Activated CD8-positive, alpha-beta memory T cell treated with anti-CD3 and anti-CD28 coated beads, Interleukin-2, amount 50 U/mL, for 1 hour (primary cell): ENCODE data around the gene YJEFN3.
A peak's percentile ranks its signal among the peaks of the same experiment; 100 is the strongest.

Experiments used
- DNase-seq: peaks from one replicate; pipeline ENCODE4 v3.0.0-alpha.2; 2020; ENCODE audit errors: extremely low read depth

Gene YJEFN3

DNA sequence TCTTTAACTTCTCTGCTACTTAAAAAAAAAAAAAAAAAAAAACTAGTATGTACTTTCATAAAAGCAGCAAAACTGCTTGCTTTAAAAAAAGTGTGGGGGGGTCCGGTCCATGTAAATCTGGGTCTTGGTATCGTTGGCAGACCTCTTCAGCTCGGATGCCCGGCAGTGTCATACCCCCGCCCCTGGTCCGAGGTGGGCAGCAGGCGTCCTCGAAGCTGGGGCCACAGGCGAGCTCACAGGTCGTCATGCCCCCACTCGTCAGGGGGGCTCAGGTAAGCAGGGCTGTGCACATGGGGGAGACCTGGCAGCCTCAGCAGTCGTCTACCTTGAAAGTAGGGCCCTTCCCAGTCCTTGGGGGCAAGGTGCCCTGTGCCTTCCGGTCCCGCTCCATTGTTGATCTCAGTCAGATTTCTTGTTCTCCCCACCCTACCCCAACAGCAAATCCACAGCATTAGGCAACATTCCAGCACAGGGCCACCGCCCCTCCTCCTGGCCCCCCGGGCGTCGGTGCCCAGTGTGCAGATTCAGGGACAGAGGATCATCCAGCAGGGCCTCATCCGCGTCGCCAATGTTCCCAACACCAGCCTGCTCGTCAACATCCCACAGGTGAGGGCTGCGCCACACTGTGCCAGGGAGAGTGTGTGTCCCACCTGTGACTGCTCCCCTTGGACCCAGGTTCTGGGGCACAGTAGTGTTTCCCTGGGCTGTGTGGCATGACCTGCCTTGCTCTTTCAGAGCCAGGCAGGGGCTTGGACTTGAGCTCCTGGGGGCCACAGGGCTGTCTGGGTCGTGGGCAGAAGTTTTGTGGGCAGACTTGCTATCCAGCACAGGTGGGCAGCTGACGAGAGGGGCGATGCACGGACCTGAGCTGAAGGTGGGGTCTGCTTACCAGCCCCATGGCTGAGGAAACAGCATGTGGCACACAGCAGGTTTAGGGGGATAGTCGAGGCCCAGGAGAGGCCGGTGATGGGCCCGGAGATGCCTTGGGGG is 32.8 kb upstream of the YJEFN3 start:
- no peak for DNase-seq

DNA sequence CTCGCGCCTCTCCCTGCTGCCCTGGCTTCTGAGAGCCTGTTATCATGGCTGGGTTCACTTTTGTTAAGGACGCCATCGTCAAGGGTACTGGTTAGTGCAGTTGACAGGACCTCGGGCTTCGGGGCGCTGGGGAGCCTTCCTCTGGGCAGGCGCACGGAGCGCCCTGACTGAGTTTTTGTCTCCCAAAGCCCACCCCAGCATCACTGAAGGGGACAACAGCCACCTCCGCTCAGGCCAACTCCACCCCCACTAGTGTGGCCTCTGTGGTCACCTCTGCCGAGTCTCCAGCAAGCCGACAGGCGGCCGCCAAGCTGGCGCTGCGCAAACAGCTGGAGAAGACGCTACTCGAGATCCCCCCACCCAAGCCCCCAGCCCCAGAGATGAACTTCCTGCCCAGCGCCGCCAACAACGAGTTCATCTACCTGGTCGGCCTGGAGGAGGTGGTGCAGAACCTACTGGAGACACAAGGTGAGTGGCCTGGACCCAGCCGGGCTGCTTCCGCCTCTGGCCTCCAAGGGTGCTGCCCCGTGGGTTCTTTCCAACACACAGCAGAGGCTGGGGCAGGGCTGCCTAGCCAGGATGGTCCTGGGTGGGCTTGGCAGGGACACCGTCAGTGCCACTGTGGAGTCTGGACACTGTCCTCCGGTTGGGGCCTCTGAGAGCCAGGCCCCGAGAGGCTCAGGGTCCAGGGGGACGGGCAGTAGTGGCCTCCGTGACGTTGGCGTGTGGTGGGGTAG is 30.3 kb upstream of the YJEFN3 start:
- no peak for DNase-seq

DNA sequence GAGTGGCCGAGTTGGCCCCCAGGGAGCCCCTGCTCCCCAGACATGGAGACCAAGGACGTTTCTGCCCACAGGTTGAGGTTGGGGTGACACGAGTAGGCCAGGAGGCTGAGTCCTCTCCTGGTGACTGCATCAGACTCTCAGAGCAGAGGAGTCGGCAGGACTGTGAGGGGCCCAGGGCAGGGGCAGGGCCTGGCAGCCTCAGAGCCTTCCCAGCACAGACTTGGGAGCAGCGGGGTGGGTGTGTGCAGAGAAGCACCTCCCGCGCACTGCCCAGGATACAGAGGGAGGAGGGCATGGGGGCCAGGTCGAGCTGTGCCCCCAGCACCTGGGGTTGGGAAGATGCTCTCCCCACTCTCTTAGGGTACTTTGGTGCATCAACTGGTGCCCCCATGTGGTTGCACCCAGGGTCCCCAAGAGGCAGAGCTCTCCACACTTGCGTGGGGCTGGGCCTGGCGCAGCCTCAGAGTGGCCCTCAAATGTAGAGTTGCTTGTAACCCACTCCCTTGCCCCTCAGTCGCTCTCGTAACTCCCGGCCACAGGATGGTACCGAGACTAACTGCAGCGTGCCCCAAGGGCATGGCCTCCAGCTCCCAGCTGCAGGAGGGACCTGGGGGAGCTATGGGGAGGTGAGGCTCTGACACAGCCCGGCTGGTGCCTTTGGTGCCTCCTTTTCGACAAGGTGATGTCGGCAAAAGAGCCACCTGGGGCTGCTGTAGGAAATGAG is 29.3 kb upstream of the YJEFN3 start:
- DNase-seq: no peak

DNA sequence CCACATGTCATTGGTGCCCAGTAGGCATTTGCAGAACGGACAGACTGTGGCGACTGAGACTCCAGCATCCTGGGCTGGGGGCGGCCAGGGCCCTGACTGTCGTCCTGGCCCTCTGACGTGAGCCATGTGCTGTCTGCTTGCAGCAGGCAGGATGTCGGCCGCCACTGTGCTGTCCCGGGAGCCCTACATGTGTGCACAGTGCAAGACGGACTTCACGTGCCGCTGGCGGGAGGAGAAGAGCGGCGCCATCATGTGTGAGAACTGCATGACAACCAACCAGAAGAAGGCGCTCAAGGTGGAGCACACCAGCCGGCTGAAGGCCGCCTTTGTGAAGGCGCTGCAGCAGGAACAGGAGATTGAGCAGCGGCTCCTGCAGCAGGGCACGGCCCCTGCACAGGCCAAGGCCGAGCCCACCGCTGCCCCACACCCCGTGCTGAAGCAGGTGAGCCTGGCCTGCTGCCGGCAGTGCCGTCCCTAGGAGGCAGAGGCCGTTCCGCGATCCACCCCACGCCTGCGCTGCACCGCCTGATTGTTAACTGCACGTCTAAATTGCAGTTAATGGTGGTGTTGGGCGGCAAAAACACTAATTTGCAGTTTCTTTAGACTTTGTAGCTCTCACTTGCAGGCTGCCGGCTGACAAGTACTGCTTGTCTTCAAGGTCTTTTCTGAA is 27.6 kb upstream of the YJEFN3 start:
- DNase-seq: no peak

- DNase-seq: no peak
Observed at GRCh38 chr19:19501798-19502197, 26.9 kb upstream of the YJEFN3 start.

- no peak for DNase-seq
Observed at GRCh38 chr19:19502281-19502680, 26.4 kb upstream of the YJEFN3 start.

DNA sequence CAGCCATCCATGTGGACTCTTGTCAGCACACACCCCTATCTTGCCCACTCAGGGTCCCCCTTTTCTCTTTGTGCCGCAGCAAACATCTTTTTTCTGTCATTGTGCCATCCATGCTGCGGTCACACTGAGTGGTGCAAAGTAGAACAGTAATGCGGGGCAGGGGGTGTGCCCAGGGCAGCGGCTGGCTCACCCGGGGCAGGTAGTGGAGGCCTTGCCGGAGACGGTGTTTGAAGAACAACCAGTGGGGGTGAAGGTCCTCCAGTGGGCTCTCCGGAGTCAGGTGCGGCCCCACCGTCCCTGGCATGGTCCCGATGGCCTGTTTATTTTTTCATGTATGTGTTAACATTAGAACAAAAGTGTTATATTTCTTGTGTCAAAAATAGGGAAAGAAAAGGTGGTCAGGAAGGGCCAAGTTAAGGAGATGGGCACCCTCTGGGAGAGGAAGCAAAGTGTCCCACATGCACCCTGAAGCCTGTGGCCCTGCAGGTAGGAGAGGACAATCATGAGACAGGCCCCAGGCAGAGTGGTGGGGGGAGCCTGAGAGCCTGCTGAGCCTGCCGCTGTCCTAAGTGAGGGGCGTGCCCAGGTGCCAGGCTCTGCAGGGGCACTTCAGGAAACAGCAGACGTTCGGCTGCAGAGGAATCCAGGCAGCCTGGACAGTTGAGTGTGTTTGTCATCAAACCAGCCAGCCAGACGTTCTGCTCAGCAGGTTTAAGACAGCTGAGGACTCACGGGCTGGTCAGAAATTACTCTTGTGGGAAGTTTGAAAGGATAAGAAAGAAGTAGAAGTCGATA is 25.7 kb upstream of the YJEFN3 start:
- DNase-seq: no peak

- DNase-seq: no peak
Observed at GRCh38 chr19:19504754-19505668, 23.7 kb upstream of the YJEFN3 start.

GRCh38 chr19:19505669-19506326 is 22.9 kb upstream of the YJEFN3 start:
- DNase-seq: no peak

- DNase-seq: no peak
Observed at GRCh38 chr19:19506592-19506991, 22.1 kb upstream of the YJEFN3 start.

DNA sequence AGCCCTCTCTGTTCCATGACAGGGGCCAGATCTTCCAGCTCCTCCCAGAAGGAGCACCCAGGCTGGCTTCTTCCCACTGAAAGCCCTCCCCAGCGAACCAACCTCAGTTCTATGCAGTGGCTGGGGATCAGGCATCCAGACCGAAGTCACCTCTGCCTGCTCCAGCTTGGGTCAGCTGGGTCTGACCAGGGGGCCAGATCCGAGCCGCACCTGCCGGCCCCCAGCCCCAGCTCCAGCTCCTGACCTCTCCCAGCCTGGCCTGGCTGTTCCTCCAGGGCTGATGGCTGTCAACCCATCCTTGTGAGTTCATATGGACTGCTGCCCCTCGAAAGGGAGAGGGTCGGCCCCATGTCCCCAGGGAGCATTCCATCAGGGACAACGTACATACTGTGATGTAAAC is 21.4 kb upstream of the YJEFN3 start:
- DNase-seq: no peak

GRCh38 chr19:19508217-19508616 is 20.5 kb upstream of the YJEFN3 start:
- DNase-seq: no peak

DNA sequence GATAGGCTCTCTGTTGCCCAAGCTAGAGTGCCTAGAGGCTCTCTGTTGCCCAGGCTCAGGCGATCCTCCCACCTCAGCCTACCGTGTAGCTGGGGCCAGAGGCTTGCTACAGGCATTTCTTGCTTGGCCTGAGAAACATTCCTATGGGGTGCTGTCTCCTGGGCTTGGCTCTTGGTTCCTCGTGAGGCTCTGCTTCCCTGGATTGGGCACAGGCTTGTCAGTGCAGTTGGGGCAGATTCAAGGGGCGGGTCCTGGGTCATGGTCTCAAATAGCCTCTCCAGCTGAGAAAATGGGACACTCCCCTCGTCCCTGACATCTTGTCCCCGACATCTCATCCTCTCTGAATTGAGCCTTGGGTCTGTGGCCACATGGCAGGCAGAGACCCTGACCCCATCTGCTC is 18.3 kb upstream of the YJEFN3 start:
- no peak for DNase-seq

GRCh38 chr19:19513682-19514081 is 15.0 kb upstream of the YJEFN3 start:
- no peak for DNase-seq

DNA sequence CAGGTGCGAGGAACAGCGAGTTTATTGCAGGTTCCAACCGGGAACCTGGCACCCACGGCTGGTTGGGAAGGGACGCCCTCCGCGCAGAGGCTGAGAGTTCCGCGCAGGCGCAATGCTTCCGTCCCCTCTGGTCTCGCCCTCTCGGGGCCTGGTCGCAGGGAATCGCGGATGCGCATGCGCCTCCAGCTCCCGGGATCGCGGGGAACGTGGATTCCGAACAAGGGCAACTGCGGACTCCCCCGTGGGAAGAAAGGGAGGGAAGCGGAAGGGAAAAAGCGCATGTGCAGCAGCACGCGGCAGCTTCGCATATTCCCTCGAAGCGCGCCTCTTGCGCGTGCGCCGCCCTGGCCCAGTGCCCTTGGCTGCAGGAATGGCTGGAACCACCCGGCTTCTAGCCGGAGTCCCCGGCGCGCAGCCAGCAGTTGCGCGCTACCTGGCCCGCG is 14.5 kb upstream of the YJEFN3 start:
- no peak for DNase-seq

GRCh38 chr19:19514881-19515641 is 13.7 kb upstream of the YJEFN3 start, which contains the start of gene TSSK6:
Gene TSSK6 (minus strand): TSS chr19:19515548. CDS start chr19:19515427, 121 bp downstream.
- DNase-seq: no peak

- DNase-seq: peak; percentile 69
Observed at GRCh38 chr19:19515642-19516519, 12.8 kb upstream of the YJEFN3 start, which contains the start of gene NDUFA13. Gene NDUFA13 (plus strand): TSS chr19:19516225. CDS start chr19:19516239, 14 bp downstream.
